ENCODE data around the gene KRT73. TPM values are rescaled to one million over a fixed set of nuclear protein-coding genes. Genes with fewer than 3 reads are reported as not detected.
A peak's percentile ranks its signal among the peaks of the same experiment; 100 is the strongest.

KRT73 gene
- total RNA-seq, 3 donors from 2014 or later (not counting 1 experiment from before 2014, with no cell fraction given), result 12.4 to 92.9 (median 23.3) TPM

GRCh38 chr12:52648012-52648550 lies 29.7 kb upstream of the KRT73 start:
- H3K27me3 Mint-ChIP-seq (ENCODE audit: low read depth in 2 of 2), result no peaks in the 10 kb centered on the region
- DNase-seq, result no peak
- H3K9me3 ChIP-seq (ENCODE audit: control insufficient read depth, insufficient read depth, low read length), result peaks cover 3% of the 10 kb centered on the region
- ATAC-seq, result no peak
- H3K4me3 ChIP-seq (ENCODE audit: low read length), result no peak overlapping the region
- peak overlapping the region; percentile 17 for H3K4me3 Mint-ChIP-seq
- peak overlapping the region; percentile 35 to 97 for H3K27ac Mint-ChIP-seq
- peaks cover 42% of the 10 kb centered on the region for H3K4me1 ChIP-seq (ENCODE audit: control insufficient read depth, insufficient read depth, low read length)
- no peaks in the 10 kb centered on the region for H3K36me3 ChIP-seq (ENCODE audit: control insufficient read depth, insufficient read depth, low read length)
- H3K27me3 ChIP-seq (ENCODE audit: control insufficient read depth, insufficient read depth, low read length), result no peaks in the 10 kb centered on the region
- TF ChIP-seq, protein P1, sequence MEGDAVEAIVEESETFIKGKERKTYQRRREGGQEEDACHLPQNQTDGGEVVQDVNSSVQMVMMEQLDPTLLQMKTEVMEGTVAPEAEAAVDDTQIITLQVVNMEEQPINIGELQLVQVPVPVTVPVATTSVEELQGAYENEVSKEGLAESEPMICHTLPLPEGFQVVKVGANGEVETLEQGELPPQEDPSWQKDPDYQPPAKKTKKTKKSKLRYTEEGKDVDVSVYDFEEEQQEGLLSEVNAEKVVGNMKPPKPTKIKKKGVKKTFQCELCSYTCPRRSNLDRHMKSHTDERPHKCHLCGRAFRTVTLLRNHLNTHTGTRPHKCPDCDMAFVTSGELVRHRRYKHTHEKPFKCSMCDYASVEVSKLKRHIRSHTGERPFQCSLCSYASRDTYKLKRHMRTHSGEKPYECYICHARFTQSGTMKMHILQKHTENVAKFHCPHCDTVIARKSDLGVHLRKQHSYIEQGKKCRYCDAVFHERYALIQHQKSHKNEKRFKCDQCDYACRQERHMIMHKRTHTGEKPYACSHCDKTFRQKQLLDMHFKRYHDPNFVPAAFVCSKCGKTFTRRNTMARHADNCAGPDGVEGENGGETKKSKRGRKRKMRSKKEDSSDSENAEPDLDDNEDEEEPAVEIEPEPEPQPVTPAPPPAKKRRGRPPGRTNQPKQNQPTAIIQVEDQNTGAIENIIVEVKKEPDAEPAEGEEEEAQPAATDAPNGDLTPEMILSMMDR (IDR thresholded peaks at IDR 0.05), result no peak
- no peaks in the 10 kb centered on the region for H3K9me3 Mint-ChIP-seq
- H3K27ac ChIP-seq (ENCODE audit: low read length), result no peak overlapping the region
- intact Hi-C loops (cut with micrococcal nuclease), result loop anchor here (5.0 kb wide), 1 partner anchor 34 kb away; the partner anchor contains the start of gene KRT1
- 97% methylated on average over 8 of the region's 8 CpGs for WGBS (ENCODE audit: insufficient coverage)
- H3K36me3 Mint-ChIP-seq, result no peaks in the 10 kb centered on the region
- H3K4me1 Mint-ChIP-seq, result peaks cover 65 to 75% of the 10 kb centered on the region in 2 donors

DNA sequence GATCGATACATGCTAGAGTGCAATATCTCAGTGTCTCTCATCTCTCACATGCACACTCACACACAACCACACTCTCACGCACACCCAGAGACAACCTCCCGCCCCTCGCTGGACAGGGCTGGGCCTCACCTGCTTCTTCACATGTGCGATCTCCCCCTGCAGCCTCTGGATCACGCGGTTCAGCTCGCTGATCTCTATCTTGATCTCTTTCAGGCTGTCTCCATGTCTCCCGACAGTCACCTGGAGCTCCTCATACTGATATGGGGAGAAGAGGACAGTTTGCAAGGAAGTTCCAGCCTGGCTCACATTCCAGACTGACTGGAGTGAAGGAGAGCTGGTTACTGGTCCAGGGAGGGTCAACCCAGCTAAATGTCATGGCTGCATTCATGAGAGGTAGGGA lies 29.2 kb upstream of the KRT73 start:
- peaks cover 63 to 75% of the 10 kb centered on the region in 2 donors for H3K4me1 Mint-ChIP-seq
- H3K4me3 Mint-ChIP-seq, result peak overlapping the region; percentile 61
- H3K27ac Mint-ChIP-seq, result peak overlapping the region; percentile 97 to 98

DNA sequence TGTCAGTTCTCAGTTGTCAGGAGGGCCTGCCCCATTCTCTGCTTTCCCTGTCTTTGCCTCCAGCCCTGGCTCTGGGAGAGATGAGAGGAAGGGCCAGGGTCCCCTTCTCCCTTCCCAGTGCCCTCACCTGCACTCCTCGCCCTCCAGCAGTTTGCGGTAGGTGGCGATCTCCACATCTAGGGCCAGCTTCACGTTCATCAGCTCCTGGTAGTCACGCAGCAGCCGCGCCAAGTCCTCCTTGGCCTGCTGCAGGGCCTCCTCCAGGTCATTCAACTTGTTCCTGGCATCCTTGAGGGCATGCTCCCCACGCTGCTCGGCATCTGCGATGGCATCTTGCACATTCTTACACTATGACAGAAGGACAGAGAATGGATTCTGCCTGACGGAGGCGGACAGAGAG lies 28.3 kb upstream of the KRT73 start:
- Histone ChIP-seq H3K4me3 (ENCODE audit: low read length) (no peak overlapping the region), H3K4me1 (ENCODE audit: control insufficient read depth, insufficient read depth, low read length) (peaks cover 42% of the 10 kb centered on the region), H3K27ac (ENCODE audit: low read length) (peak overlapping the region; percentile 89), H3K36me3 (ENCODE audit: control insufficient read depth, insufficient read depth, low read length) (no peaks in the 10 kb centered on the region), H3K9me3 (ENCODE audit: control insufficient read depth, insufficient read depth, low read length) (peaks cover 3% of the 10 kb centered on the region), H3K27me3 (ENCODE audit: control insufficient read depth, insufficient read depth, low read length) (no peaks in the 10 kb centered on the region)
- intact Hi-C loops (cut with micrococcal nuclease), result loop anchor here (5.0 kb wide), 1 partner anchor 36 kb away; the partner anchor contains the start of gene KRT1
- H3K4me3 Mint-ChIP-seq, result peak overlapping the region; percentile 84
- peaks cover 66 to 82% of the 10 kb centered on the region in 2 donors for H3K4me1 Mint-ChIP-seq
- TF ChIP-seq, protein P1 (IDR thresholded peaks at IDR 0.05), result no peak
- no peaks in the 10 kb centered on the region for H3K27me3 Mint-ChIP-seq (ENCODE audit: low read depth in 2 of 2)
- WGBS (ENCODE audit: insufficient coverage), result 96% methylated on average over 12 of the region's 12 CpGs
- peak overlapping the region; percentile 97 to 98 for H3K27ac Mint-ChIP-seq
- H3K9me3 Mint-ChIP-seq, result no peaks in the 10 kb centered on the region
- no peaks in the 10 kb centered on the region for H3K36me3 Mint-ChIP-seq
- ATAC-seq (no peak), DNase-seq (no peak)

More for the DNA sequence above, 29.2 kb upstream of the KRT73 start:
- H3K9me3 Mint-ChIP-seq, result no peaks in the 10 kb centered on the region
- TF ChIP-seq, protein P1 (IDR thresholded peaks at IDR 0.05), result no peak
- intact Hi-C loops (cut with micrococcal nuclease), result loop anchor here (5.0 kb wide), 1 partner anchor 35 kb away; the partner anchor contains the start of gene KRT1
- 99% methylated on average over 8 of the region's 9 CpGs for WGBS (ENCODE audit: insufficient coverage)
- Histone ChIP-seq H3K4me1 (ENCODE audit: control insufficient read depth, insufficient read depth, low read length) (peaks cover 42% of the 10 kb centered on the region), H3K9me3 (ENCODE audit: control insufficient read depth, insufficient read depth, low read length) (peaks cover 3% of the 10 kb centered on the region), H3K27ac (ENCODE audit: low read length) (no peak overlapping the region), H3K27me3 (ENCODE audit: control insufficient read depth, insufficient read depth, low read length) (no peaks in the 10 kb centered on the region), H3K36me3 (ENCODE audit: control insufficient read depth, insufficient read depth, low read length) (no peaks in the 10 kb centered on the region), H3K4me3 (ENCODE audit: low read length) (no peak overlapping the region)
- no peaks in the 10 kb centered on the region for H3K27me3 Mint-ChIP-seq (ENCODE audit: low read depth in 2 of 2)
- no peak for DNase-seq
- no peaks in the 10 kb centered on the region for H3K36me3 Mint-ChIP-seq
- ATAC-seq, result no peak

Data from natural killer cell (primary cell).